Spleen (tissue), 11 donors: ENCODE results near the gene NTN1. TPM values are rescaled to one million over a fixed set of nuclear protein-coding genes. Genes with fewer than 3 reads are reported as not detected.

Source experiments
- DNase-seq: peaks from one replicate; pipeline ENCODE4 v3.0.0-alpha.2; 2020
- H3K27ac ChIP-seq, 8 donors: fragments of 200-600 bp; sonication (generic) in 7 of 8; 1 replicate in 4 of 8; 2 replicates in 4 of 8; pipeline versions ENCODE4 v1.5.0 to v1.8.0; 2016 to 2021; ENCODE audit warnings: inconsistent platforms in 4 of 8, mild to moderate bottlenecking in 4 of 8, moderate library complexity in 1 of 8
- H3K27me3 ChIP-seq, 7 donors: fragments of 200-600 bp; sonication (generic) in 6 of 7; replicated peaks in 1 of 7; 1 replicate in 4 of 7; 2 replicates in 3 of 7; pipeline versions ENCODE4 v1.5.0 to v1.8.0; 2016 to 2021; ENCODE audit warnings: inconsistent platforms in 3 of 7, mild to moderate bottlenecking in 1 of 7
- H3K36me3 ChIP-seq, 6 donors: fragments of 200-600 bp; sonication (generic) in 5 of 6; 1 replicate in 4 of 6; 2 replicates in 2 of 6; pipeline versions ENCODE4 v1.5.0 to v1.8.0; 2016 to 2021; ENCODE audit warnings: inconsistent platforms in 2 of 6
- H3K4me1 ChIP-seq, 6 donors: fragments of 200-600 bp; sonication (generic) in 5 of 6; 1 replicate in 3 of 6; 2 replicates in 3 of 6; pipeline versions ENCODE4 v1.5.0 to v1.8.0; 2016 to 2021; ENCODE audit warnings: inconsistent platforms in 3 of 6
- H3K4me3 ChIP-seq, 8 donors: fragments of 200-600 bp; sonication (generic) in 7 of 8; 1 replicate in 4 of 8; 2 replicates in 4 of 8; pipeline versions ENCODE4 v1.5.0 to v1.8.0; 2016 to 2021; ENCODE audit warnings: inconsistent platforms in 4 of 8, mild to moderate bottlenecking in 4 of 8, moderate library complexity in 2 of 8
- H3K9me3 ChIP-seq, 8 donors: fragments of 200-600 bp; sonication (generic) in 7 of 8; 1 replicate in 4 of 8; 2 replicates in 4 of 8; pipeline versions ENCODE4 v1.5.0 to v1.8.0; 2016 to 2021; ENCODE audit warnings: inconsistent platforms in 4 of 8
- CTCF ChIP-seq, 11 experiments: fragments of 200-600 bp in 7 of 11; fragments of 450-650 bp in 4 of 11; sonication (generic) in 4 of 11; IDR thresholded peaks in 8 of 11; conservative IDR thresholded peaks in 3 of 11; 1 replicate in 7 of 11; 2 replicates in 4 of 11; pipeline versions ENCODE4 v1.4.0 to v1.8.0; 2016 to 2021; ENCODE audit warnings: antibody characterized with exemption in 11 of 11, inconsistent platforms in 4 of 11, mild to moderate bottlenecking in 1 of 11
- POLR2A ChIP-seq, 3 donors: fragments of 450-650 bp; IDR thresholded peaks; one replicate each; pipeline ENCODE4 v1.5.1; 2017; ENCODE audit warnings: antibody characterized with exemption in 3 of 3, mild to moderate bottlenecking in 1 of 3
- POLR2AphosphoS5 ChIP-seq, 3 donors: sonication (generic); formaldehyde crosslinking; IDR thresholded peaks; one replicate each; pipeline ENCODE4 v1.5.1; 2017; ENCODE audit warnings: antibody characterized with exemption in 3 of 3
- WGBS, 5 donors: extraction: QIAGEN DNeasy Blood & Tissue Kit in 3 of 5; methylation state at CpG; one replicate each; pipeline versions ENCODE4 v1.1.5 to v1.1.7; 2013 to 2018; 5-methylcytosine and 5-hydroxymethylcytosine counted together
- intact Hi-C: fragments of 100-400 bp; cut with DNase I; formaldehyde crosslinking; loops from one replicate; pipeline ENCODE4 v1.15.0; 2023; ENCODE audit warnings: low total_unique reads
- polyA plus RNA-seq, 3 donors: library from polyadenylated mRNA; stranded (reverse); fragments of 200-250 nt; gene quantifications; one replicate each; pipeline ENCODE4 v1.2.1, GENCODE V29; 2013
- total RNA-seq, 7 donors: library from RNA; depleted of rRNA in 3 of 7; stranded (reverse); fragments of >200 nt in 3 of 7; fragmentation: NEBNext Ultra II Directional in 4 of 7; extraction: Animal tissue kit (Norgen Biotek cat#: 25700) in 4 of 7; gene quantifications; one replicate each; pipeline versions ENCODE4 v1.1.0 to v1.2.1, GENCODE V29; 2016 to 2021
- donor health status: healthy with polysubstance abuse.
- donor health status: DM: no; HTN: no; CAD: no; lungs with moderate emphysema.
- donor health status: DM: no; HTN: no; CAD: no.
- donor health status: Bipolar disorder and iron deficiency.
- donor health status: healthy.
- donor health status: DM: no; HTN: no; CAD: no.
- donor health status: DM: yes; HTN: yes; CAD: no.

Gene NTN1
- total and polyA plus RNA-seq, 10 donors, result 0.07 to 0.43 (median 0.23) TPM; not detected in 2

- H3K36me3 ChIP-seq, result no peaks in the 10 kb centered on the region
- no peak for DNase-seq
- H3K27ac ChIP-seq, result no peak overlapping the region
- H3K4me3 ChIP-seq, result no peak overlapping the region
- intact Hi-C loops, result no loop called here
- TF ChIP-seq POLR2AphosphoS5 (IDR thresholded peaks at IDR 0.05) (no peak), CTCF (IDR thresholded peaks at IDR 0.05 in 8 of 11, conservative IDR thresholded peaks at IDR 0.05 in 3 of 11) (no peak), POLR2A (IDR thresholded peaks at IDR 0.05) (no peak)
- peaks cover 0 to 11% (median 3%) of the 10 kb centered on the region in 6 donors for H3K4me1 ChIP-seq
- H3K9me3 ChIP-seq, result peaks cover 0 to 13% (median 8%) of the 10 kb centered on the region in 8 donors
- H3K27me3 ChIP-seq, result peaks cover 0 to 67% (median 6%) of the 10 kb centered on the region in 7 donors
- WGBS, 5 donors, result 74 to 77% (median 77%) methylated on average over 11 of the region's 11 CpGs
Measured at GRCh38 chr17:9116311-9116835, 95.1 kb downstream of the NTN1 start.

GRCh38 chr17:9116861-9117568, 95.7 kb downstream of the NTN1 start:
- TF ChIP-seq POLR2A (IDR thresholded peaks at IDR 0.05) (no peak), CTCF (IDR thresholded peaks at IDR 0.05 in 8 of 11, conservative IDR thresholded peaks at IDR 0.05 in 3 of 11) (no peak), POLR2AphosphoS5 (IDR thresholded peaks at IDR 0.05) (no peak)
- no peak for DNase-seq
- Histone ChIP-seq H3K4me3 (no peak overlapping the region), H3K27me3 (peaks cover 0 to 73% (median 6%) of the 10 kb centered on the region in 7 donors), H3K27ac (no peak overlapping the region), H3K36me3 (no peaks in the 10 kb centered on the region), H3K4me1 (peaks cover 0 to 11% (median 3%) of the 10 kb centered on the region in 6 donors), H3K9me3 (peaks cover 0 to 13% (median 8%) of the 10 kb centered on the region in 8 donors)
- 80 to 90% (median 84%) methylated on average over 18 to 19 of the region's 19 CpGs for WGBS, 5 donors
- intact Hi-C loops, result no loop called here

GRCh38 chr17:9120471-9120870, 99.2 kb downstream of the NTN1 start:
- H3K27ac ChIP-seq, result no peak overlapping the region
- H3K36me3 ChIP-seq, result no peaks in the 10 kb centered on the region
- WGBS, 5 donors, result 24 to 45% (median 27%) methylated on average over 5 of the region's 5 CpGs
- intact Hi-C loops, result no loop called here
- no peak overlapping the region for H3K4me3 ChIP-seq
- DNase-seq, result no peak
- TF ChIP-seq CTCF (IDR thresholded peaks at IDR 0.05 in 8 of 11, conservative IDR thresholded peaks at IDR 0.05 in 3 of 11) (no peak), POLR2AphosphoS5 (IDR thresholded peaks at IDR 0.05) (no peak), POLR2A (IDR thresholded peaks at IDR 0.05) (no peak)
- peaks cover 0 to 7% (median 1%) of the 10 kb centered on the region in 6 donors for H3K4me1 ChIP-seq
- peaks cover 0 to 13% (median 8%) of the 10 kb centered on the region in 8 donors for H3K9me3 ChIP-seq
- peaks cover 0 to 61% (median 0%) of the 10 kb centered on the region in 7 donors for H3K27me3 ChIP-seq

GRCh38 chr17:9121186-9121820, 100.0 kb downstream of the NTN1 start:
- no peaks in the 10 kb centered on the region for H3K4me1 ChIP-seq
- no peaks in the 10 kb centered on the region for H3K36me3 ChIP-seq
- DNase-seq, result no peak
- intact Hi-C loops, result no loop called here
- WGBS, 5 donors, result 65 to 79% (median 71%) methylated on average over 15 of the region's 15 CpGs
- peaks cover 0 to 13% (median 8%) of the 10 kb centered on the region in 8 donors for H3K9me3 ChIP-seq
- H3K4me3 ChIP-seq, result no peak overlapping the region
- H3K27me3 ChIP-seq, result peaks cover 0 to 53% (median 0%) of the 10 kb centered on the region in 7 donors
- no peak for TF ChIP-seq POLR2AphosphoS5 (IDR thresholded peaks at IDR 0.05)
- no peak overlapping the region for H3K27ac ChIP-seq
